Esophagus muscularis mucosa (tissue), 4 donors: ENCODE data around the gene PTPRK. TPM values are rescaled to one million over a fixed set of nuclear protein-coding genes. Genes with fewer than 3 reads are reported as not detected.
"Not testable (repeated sequence)": the region's sequence is repeated elsewhere in the genome, so short reads cannot be mapped to it uniquely, and the experiment has no call there.

ENCODE experiments used
- DNase-seq: peaks from one replicate; pipeline ENCODE4 v3.0.0-alpha.2; 2017; ENCODE audit errors: extremely low spot score
- H3K27ac ChIP-seq, 4 donors: fragments of 200-600 bp; sonication (generic); replicated peaks in 1 of 4; 1 replicate in 3 of 4; 2 replicates in 1 of 4; pipeline ENCODE4 v1.5.1; 2016 to 2019; ENCODE audit warnings: mild to moderate bottlenecking in 1 of 4
- H3K27me3 ChIP-seq, 4 donors: fragments of 200-600 bp; sonication (generic); one replicate each; pipeline versions ENCODE4 v1.5.1 to v1.6.0; 2016 to 2019
- H3K36me3 ChIP-seq, 4 donors: fragments of 200-600 bp; sonication (generic); one replicate each; pipeline ENCODE4 v1.5.1; 2016 to 2019
- H3K4me1 ChIP-seq, 4 donors: fragments of 200-600 bp; sonication (generic); one replicate each; pipeline ENCODE4 v1.5.1; 2016 to 2019
- H3K4me3 ChIP-seq, 4 donors: fragments of 200-600 bp; sonication (generic); 1 replicate in 2 of 4; 2 replicates in 2 of 4; pipeline ENCODE4 v1.5.1; 2016 to 2019; ENCODE audit warnings: mild to moderate bottlenecking in 4 of 4, moderate library complexity in 1 of 4
- H3K9me3 ChIP-seq, 4 donors: fragments of 200-600 bp; sonication (generic); 1 replicate in 3 of 4; 2 replicates in 1 of 4; pipeline ENCODE4 v1.5.1; 2016 to 2019
- EP300 ChIP-seq: sonication (generic); formaldehyde crosslinking; IDR thresholded peaks from one replicate; pipeline ENCODE4 v1.6.1; 2017; ENCODE audit warnings: antibody characterized with exemption
- POLR2A ChIP-seq: fragments of 450-650 bp; IDR thresholded peaks from one replicate; pipeline ENCODE4 v1.6.1; 2017; ENCODE audit warnings: antibody characterized with exemption, moderate library complexity, mild to moderate bottlenecking, low read depth
- POLR2AphosphoS5 ChIP-seq, 2 donors: sonication (generic); formaldehyde crosslinking; IDR thresholded peaks; one replicate each; pipeline ENCODE4 v1.6.1; 2017; ENCODE audit warnings: antibody characterized with exemption in 2 of 2
- WGBS: methylation state at CpG from one replicate; pipeline ENCODE4 v1.1.5; 2018; 5-methylcytosine and 5-hydroxymethylcytosine counted together
- intact Hi-C: fragments of 100-400 bp; cut with DNase I; formaldehyde crosslinking; loops from one replicate; pipeline ENCODE4 v1.15.1; 2023
- total RNA-seq, 4 donors: library from RNA; depleted of rRNA; stranded (reverse); fragments of >200 nt; gene quantifications; one replicate each; pipeline versions ENCODE4 v1.1.0 to v1.2.1, GENCODE V29; 2016
- TF ChIP-seq, protein P1 (sequence below), 3 experiments: fragments of 200-600 bp in 2 of 3; fragments of 450-650 bp in 1 of 3; sonication (generic) in 2 of 3; IDR thresholded peaks; one replicate each; pipeline ENCODE4 v1.5.1; 2017 to 2019; ENCODE audit warnings: antibody characterized with exemption in 3 of 3, mild to moderate bottlenecking in 2 of 3, moderate library complexity in 1 of 3

PTPRK gene
- total RNA-seq, 4 donors from 2014 or later: 36.8 to 53.1 (median 43.8) TPM

GRCh38 chr6:128487055-128487454, 33.3 kb downstream of the PTPRK start:
- no peak overlapping the region for H3K4me3 ChIP-seq
- intact Hi-C loops: no loop called here
- 85% methylated on average over 2 of the region's 2 CpGs for WGBS

DNA sequence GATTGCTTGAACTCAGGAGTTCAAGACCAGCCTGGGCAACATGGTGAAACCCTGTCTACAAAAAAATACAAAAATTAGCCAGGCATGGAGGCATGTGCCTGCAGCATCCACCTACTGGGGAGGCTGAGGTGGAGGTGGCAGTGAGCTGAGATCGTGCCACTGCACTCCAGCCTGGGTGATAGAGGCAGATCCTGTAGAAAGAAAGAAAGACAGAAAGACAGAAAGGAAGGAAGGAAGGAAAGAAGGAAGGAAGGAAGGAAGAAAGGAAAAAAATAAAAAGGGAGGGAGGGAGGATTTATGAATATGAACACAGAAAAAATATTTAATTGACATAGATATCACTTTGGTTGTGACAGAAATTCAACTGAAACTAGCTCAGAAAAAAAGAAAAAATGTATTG, 33.8 kb downstream of the PTPRK start:
- 92% methylated on average over 1 of the region's 1 CpG for WGBS
- intact Hi-C loops, H3K9me3 ChIP-seq, H3K4me3 ChIP-seq, H3K27ac ChIP-seq, H3K36me3 ChIP-seq, H3K27me3 ChIP-seq, DNase-seq: not testable (repeated sequence)
- peaks cover 17 to 29% (median 21%) of the 10 kb centered on the region in 4 donors for H3K4me1 ChIP-seq

More at GRCh38 chr6:128487055-128487454, 33.3 kb downstream of the PTPRK start:
- H3K9me3 ChIP-seq: no peaks in the 10 kb centered on the region
- H3K36me3 ChIP-seq: no peaks in the 10 kb centered on the region
- peaks cover 18 to 32% (median 22%) of the 10 kb centered on the region in 4 donors for H3K4me1 ChIP-seq
- DNase-seq: no peak
- TF ChIP-seq EP300: no peak
- TF ChIP-seq POLR2AphosphoS5 (IDR thresholded peaks at IDR 0.05): no peak
- no peak for TF ChIP-seq POLR2A
- TF ChIP-seq, protein P1, sequence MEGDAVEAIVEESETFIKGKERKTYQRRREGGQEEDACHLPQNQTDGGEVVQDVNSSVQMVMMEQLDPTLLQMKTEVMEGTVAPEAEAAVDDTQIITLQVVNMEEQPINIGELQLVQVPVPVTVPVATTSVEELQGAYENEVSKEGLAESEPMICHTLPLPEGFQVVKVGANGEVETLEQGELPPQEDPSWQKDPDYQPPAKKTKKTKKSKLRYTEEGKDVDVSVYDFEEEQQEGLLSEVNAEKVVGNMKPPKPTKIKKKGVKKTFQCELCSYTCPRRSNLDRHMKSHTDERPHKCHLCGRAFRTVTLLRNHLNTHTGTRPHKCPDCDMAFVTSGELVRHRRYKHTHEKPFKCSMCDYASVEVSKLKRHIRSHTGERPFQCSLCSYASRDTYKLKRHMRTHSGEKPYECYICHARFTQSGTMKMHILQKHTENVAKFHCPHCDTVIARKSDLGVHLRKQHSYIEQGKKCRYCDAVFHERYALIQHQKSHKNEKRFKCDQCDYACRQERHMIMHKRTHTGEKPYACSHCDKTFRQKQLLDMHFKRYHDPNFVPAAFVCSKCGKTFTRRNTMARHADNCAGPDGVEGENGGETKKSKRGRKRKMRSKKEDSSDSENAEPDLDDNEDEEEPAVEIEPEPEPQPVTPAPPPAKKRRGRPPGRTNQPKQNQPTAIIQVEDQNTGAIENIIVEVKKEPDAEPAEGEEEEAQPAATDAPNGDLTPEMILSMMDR (IDR thresholded peaks at IDR 0.05): peak in 1 of 3 experiments; percentile 29
- no peak overlapping the region for H3K27ac ChIP-seq
- H3K27me3 ChIP-seq: no peaks in the 10 kb centered on the region

GRCh38 chr6:128483472-128484135, 36.8 kb downstream of the PTPRK start:
- no peak overlapping the region for H3K4me3 ChIP-seq
- no peak for DNase-seq
- 76% methylated on average over 5 of the region's 5 CpGs for WGBS
- no peaks in the 10 kb centered on the region for H3K9me3 ChIP-seq
- peaks cover 5 to 19% (median 14%) of the 10 kb centered on the region in 4 donors for H3K4me1 ChIP-seq
- no peaks in the 10 kb centered on the region for H3K27me3 ChIP-seq
- no peak overlapping the region for H3K27ac ChIP-seq
- TF ChIP-seq EP300 (no peak), POLR2A (no peak), POLR2AphosphoS5 (IDR thresholded peaks at IDR 0.05) (no peak)
- TF ChIP-seq, protein P1 (IDR thresholded peaks at IDR 0.05): no peak
- H3K36me3 ChIP-seq: no peaks in the 10 kb centered on the region
- intact Hi-C loops: no loop called here

DNA sequence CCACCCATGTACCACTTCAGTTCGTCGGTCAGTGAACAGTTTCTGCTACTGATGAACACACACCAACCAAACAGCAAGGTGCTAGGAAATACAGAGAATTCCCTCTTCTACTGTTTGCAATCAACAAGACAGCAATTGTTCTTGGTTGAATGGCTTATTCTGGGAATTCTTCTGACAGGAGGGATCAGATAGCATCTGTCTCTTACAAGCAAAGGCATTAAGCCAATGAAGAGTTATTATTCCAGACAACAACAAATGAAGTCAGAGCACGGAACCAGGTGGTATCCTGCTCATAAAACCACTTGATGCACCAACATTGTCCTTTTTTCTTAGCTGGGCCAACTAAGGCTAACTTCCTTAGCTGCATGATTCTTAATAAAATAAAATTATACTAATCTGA, 37.8 kb downstream of the PTPRK start:
- no peaks in the 10 kb centered on the region for H3K27me3 ChIP-seq
- intact Hi-C loops: no loop called here
- H3K4me1 ChIP-seq: peaks cover 7 to 23% (median 20%) of the 10 kb centered on the region in 4 donors
- no peaks in the 10 kb centered on the region for H3K36me3 ChIP-seq
- H3K27ac ChIP-seq: no peak overlapping the region
- H3K4me3 ChIP-seq: no peak overlapping the region
- no peaks in the 10 kb centered on the region for H3K9me3 ChIP-seq
- WGBS: 92% methylated on average over 3 of the region's 3 CpGs
- no peak for DNase-seq
- no peak for TF ChIP-seq POLR2AphosphoS5 (IDR thresholded peaks at IDR 0.05)
- TF ChIP-seq, protein P1 (IDR thresholded peaks at IDR 0.05): no peak
- TF ChIP-seq EP300: no peak
- no peak for TF ChIP-seq POLR2A

- H3K27ac ChIP-seq: no peak overlapping the region
- no peak for TF ChIP-seq EP300
- TF ChIP-seq POLR2A: no peak
- no peak for TF ChIP-seq POLR2AphosphoS5 (IDR thresholded peaks at IDR 0.05)
- TF ChIP-seq, protein P1 (IDR thresholded peaks at IDR 0.05): no peak
- intact Hi-C loops: no loop called here
Measured at GRCh38 chr6:128479991-128480390, 40.4 kb downstream of the PTPRK start.

More at GRCh38 chr6:128479991-128480390, 40.4 kb downstream of the PTPRK start:
- no peak for DNase-seq
- no peak overlapping the region for H3K4me3 ChIP-seq
- no peaks in the 10 kb centered on the region for H3K27me3 ChIP-seq
- H3K4me1 ChIP-seq: peaks cover 7 to 26% (median 18%) of the 10 kb centered on the region in 4 donors
- no peaks in the 10 kb centered on the region for H3K36me3 ChIP-seq
- 91% methylated on average over 4 of the region's 4 CpGs for WGBS
- no peaks in the 10 kb centered on the region for H3K9me3 ChIP-seq
